ENCODE measurements around the gene KCNB1.

DNA sequence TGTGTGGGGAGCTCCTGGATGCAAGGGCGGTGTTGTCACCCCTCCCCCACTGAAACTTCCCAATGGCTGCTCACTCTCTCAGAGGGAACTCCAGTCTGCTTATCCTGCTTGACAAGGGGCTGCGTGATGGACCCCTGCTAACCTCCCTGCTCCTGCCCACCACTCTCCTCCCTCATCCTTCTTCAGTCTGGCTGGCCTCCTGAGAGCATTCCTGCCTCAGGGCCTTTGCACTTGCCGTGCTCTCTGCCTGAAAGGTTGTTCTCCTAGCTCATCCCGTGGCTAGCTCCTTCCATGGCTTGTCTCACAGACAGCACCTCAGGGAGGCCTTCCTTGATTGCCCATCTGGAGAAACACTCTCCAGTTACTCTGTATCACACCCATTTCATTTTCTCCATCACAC lies 130.7 kb downstream of the KCNB1 start:
- TF ChIP-seq EZH2phosphoT487 (IDR thresholded peaks at IDR 0.05; ENCODE audit: borderline replicate concordance, low read length): no peak
- TF ChIP-seq, protein P1, sequence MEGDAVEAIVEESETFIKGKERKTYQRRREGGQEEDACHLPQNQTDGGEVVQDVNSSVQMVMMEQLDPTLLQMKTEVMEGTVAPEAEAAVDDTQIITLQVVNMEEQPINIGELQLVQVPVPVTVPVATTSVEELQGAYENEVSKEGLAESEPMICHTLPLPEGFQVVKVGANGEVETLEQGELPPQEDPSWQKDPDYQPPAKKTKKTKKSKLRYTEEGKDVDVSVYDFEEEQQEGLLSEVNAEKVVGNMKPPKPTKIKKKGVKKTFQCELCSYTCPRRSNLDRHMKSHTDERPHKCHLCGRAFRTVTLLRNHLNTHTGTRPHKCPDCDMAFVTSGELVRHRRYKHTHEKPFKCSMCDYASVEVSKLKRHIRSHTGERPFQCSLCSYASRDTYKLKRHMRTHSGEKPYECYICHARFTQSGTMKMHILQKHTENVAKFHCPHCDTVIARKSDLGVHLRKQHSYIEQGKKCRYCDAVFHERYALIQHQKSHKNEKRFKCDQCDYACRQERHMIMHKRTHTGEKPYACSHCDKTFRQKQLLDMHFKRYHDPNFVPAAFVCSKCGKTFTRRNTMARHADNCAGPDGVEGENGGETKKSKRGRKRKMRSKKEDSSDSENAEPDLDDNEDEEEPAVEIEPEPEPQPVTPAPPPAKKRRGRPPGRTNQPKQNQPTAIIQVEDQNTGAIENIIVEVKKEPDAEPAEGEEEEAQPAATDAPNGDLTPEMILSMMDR (IDR thresholded peaks at IDR 0.05; ENCODE audit: low read depth, low read length, poor library complexity, severe bottlenecking): no peak

Data from DOHH2 (cell line).